ENCODE measurements around the gene DEPP1. TPM values are rescaled to one million over a fixed set of nuclear protein-coding genes. Genes with fewer than 3 reads are reported as not detected.

Gene DEPP1
- total and polyA plus RNA-seq, 2 of the 13 experiments (the other 11 are each of a cell fraction or from before 2014, with no cell fraction given): 14.8 to 270 TPM

DNA sequence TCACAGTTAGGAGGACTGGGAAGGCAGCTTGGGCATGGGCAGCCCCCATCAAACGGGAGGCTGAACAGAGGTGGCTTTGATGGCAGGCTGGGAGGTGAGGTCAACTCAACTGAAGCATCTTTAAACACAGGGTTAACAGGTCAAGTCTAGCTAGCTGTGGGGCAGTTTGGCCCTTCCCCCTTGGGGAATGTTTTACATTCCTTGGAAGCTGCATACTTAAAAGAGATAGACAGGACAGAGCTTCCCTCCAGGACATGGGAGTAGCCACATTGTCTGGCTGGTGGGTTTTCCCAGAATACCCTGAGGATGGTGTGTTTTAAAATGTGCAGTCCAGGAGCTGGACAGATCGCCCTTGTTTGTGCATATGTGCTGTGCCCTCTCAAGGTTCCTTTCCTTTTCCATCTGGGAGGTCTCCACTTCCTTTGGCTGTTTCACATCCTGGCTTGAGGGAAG lies 25.8 kb downstream of the DEPP1 start:
- Histone ChIP-seq H3K4me3 (replicated peaks in 1 of 3; ENCODE audit: insufficient read depth in 1 of 3, low read depth in 2 of 3, low read length in 3 of 3) (no peak overlapping the region), H3K79me2 (ENCODE audit: insufficient read depth, low read length) (peaks cover 2% of the 10 kb centered on the region), H2AFZ (ENCODE audit: low read length) (no peak overlapping the region), H4K20me1 (ENCODE audit: insufficient read depth, low read length) (no peaks in the 10 kb centered on the region), H3K9ac (ENCODE audit: insufficient read depth, low read depth, low read length) (no peak overlapping the region; the same call in 1 of the 2 replicates), H3K9me3 (ENCODE audit: low read length) (no peaks in the 10 kb centered on the region), H3K4me1 (ENCODE audit: insufficient read depth, low read length) (peaks cover 80% of the 10 kb centered on the region), H3K27ac (ENCODE audit: extremely low read length, insufficient read depth, low read length) (peak overlapping the region; percentile 50), H3K4me2 (ENCODE audit: low read depth, low read length) (peak overlapping the region; percentile 46), H3K27me3 (ENCODE audit: control insufficient read depth in 1 of 2, insufficient read depth in 2 of 2, low read length in 2 of 2) (no peaks in the 10 kb centered on the region), H3K36me3 (replicated peaks in 1 of 2; ENCODE audit: control insufficient read depth in 1 of 2, insufficient read depth in 2 of 2, low read length in 2 of 2) (0 out of 5 replicates have a peak, but pooled peaks cover 0 to 6% of the 10 kb centered on the region in 2 experiments)
- intact Hi-C loops (cut with micrococcal nuclease; ENCODE audit: unreplicated experiment) (loop anchor here (5.0 kb wide), 1 partner anchor 696 kb away; no protein-coding TSS in a partner anchor), in situ Hi-C loops (cut with HindIII; ENCODE audit: extremely low pct_ligation_motif_present, low pct_unique_long_range_greater_than_20kb) (loop anchor here (25.0 kb wide), 1 partner anchor 1541 kb away; the partner anchor contains the start of gene HNRNPF)
- POLR2A ChIA-PET: interaction anchor here (0.8 to 2.8 kb wide), 10 partner anchors 8 to 43 kb away, joined by 3 to 25 read pairs (median 6); partner anchors contain the start of gene DEPP1
- CTCF ChIA-PET (ENCODE audit: low intra/inter-chr PET ratio, low total read pairs): interaction anchor here (0.7 kb wide), 1 partner anchor 23 kb away, joined by 3 read pairs; no protein-coding TSS in a partner anchor
- ATAC-seq (peak; percentile 75), FAIRE-seq (peak; percentile 88), DNase-seq (ENCODE audit: low spot score) (peak; percentile 92)
- WGBS (ENCODE audit: low lambda C conversion rate): 22% methylated on average over 2 of the region's 2 CpGs
- TSS peak; percentile 10 for BruUV-seq (replicated peaks)
- TF ChIP-seq TARDBP (CRISPR knock-in tag; IDR thresholded peaks at IDR 0.05): peak; percentile 23; the same call in 1 of the 2 replicates
- TF ChIP-seq, protein P1, sequence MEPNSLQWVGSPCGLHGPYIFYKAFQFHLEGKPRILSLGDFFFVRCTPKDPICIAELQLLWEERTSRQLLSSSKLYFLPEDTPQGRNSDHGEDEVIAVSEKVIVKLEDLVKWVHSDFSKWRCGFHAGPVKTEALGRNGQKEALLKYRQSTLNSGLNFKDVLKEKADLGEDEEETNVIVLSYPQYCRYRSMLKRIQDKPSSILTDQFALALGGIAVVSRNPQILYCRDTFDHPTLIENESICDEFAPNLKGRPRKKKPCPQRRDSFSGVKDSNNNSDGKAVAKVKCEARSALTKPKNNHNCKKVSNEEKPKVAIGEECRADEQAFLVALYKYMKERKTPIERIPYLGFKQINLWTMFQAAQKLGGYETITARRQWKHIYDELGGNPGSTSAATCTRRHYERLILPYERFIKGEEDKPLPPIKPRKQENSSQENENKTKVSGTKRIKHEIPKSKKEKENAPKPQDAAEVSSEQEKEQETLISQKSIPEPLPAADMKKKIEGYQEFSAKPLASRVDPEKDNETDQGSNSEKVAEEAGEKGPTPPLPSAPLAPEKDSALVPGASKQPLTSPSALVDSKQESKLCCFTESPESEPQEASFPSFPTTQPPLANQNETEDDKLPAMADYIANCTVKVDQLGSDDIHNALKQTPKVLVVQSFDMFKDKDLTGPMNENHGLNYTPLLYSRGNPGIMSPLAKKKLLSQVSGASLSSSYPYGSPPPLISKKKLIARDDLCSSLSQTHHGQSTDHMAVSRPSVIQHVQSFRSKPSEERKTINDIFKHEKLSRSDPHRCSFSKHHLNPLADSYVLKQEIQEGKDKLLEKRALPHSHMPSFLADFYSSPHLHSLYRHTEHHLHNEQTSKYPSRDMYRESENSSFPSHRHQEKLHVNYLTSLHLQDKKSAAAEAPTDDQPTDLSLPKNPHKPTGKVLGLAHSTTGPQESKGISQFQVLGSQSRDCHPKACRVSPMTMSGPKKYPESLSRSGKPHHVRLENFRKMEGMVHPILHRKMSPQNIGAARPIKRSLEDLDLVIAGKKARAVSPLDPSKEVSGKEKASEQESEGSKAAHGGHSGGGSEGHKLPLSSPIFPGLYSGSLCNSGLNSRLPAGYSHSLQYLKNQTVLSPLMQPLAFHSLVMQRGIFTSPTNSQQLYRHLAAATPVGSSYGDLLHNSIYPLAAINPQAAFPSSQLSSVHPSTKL (CRISPR knock-in tag; IDR thresholded peaks at IDR 0.05): peak; percentile 71
- peak; percentile 45; the same call in 1 of the 2 replicates for TF ChIP-seq HDAC2 (CRISPR knock-in tag; IDR thresholded peaks at IDR 0.05)
- TF ChIP-seq, protein P2, sequence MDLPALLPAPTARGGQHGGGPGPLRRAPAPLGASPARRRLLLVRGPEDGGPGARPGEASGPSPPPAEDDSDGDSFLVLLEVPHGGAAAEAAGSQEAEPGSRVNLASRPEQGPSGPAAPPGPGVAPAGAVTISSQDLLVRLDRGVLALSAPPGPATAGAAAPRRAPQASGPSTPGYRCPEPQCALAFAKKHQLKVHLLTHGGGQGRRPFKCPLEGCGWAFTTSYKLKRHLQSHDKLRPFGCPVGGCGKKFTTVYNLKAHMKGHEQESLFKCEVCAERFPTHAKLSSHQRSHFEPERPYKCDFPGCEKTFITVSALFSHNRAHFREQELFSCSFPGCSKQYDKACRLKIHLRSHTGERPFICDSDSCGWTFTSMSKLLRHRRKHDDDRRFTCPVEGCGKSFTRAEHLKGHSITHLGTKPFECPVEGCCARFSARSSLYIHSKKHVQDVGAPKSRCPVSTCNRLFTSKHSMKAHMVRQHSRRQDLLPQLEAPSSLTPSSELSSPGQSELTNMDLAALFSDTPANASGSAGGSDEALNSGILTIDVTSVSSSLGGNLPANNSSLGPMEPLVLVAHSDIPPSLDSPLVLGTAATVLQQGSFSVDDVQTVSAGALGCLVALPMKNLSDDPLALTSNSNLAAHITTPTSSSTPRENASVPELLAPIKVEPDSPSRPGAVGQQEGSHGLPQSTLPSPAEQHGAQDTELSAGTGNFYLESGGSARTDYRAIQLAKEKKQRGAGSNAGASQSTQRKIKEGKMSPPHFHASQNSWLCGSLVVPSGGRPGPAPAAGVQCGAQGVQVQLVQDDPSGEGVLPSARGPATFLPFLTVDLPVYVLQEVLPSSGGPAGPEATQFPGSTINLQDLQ (CRISPR knock-in tag; IDR thresholded peaks at IDR 0.05): 0 out of 2 replicates have a peak, but pooled peaks have one; percentile 33
- no peak for TF ChIP-seq ZFP36 (IDR thresholded peaks at IDR 0.05; ENCODE audit: borderline replicate concordance, low read depth, low read length, partially characterized antibody)
- peak; percentile 16 for TF ChIP-seq ASH2L (IDR thresholded peaks at IDR 0.05; ENCODE audit: insufficient read length, low read depth, low read length)
- peak; percentile 90 for TF ChIP-seq RARA (CRISPR knock-in tag; IDR thresholded peaks at IDR 0.05)
- TF ChIP-seq, protein P3, sequence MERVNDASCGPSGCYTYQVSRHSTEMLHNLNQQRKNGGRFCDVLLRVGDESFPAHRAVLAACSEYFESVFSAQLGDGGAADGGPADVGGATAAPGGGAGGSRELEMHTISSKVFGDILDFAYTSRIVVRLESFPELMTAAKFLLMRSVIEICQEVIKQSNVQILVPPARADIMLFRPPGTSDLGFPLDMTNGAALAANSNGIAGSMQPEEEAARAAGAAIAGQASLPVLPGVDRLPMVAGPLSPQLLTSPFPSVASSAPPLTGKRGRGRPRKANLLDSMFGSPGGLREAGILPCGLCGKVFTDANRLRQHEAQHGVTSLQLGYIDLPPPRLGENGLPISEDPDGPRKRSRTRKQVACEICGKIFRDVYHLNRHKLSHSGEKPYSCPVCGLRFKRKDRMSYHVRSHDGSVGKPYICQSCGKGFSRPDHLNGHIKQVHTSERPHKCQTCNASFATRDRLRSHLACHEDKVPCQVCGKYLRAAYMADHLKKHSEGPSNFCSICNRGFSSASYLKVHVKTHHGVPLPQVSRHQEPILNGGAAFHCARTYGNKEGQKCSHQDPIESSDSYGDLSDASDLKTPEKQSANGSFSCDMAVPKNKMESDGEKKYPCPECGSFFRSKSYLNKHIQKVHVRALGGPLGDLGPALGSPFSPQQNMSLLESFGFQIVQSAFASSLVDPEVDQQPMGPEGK (CRISPR knock-in tag; IDR thresholded peaks at IDR 0.05): peak; percentile 81
- peak; percentile 87 for TF ChIP-seq NR2F2 (IDR thresholded peaks at IDR 0.05; ENCODE audit: borderline replicate concordance, low read depth)
- no peak; the same call in 1 of the 2 replicates for TF ChIP-seq CEBPG (CRISPR knock-in tag; IDR thresholded peaks at IDR 0.05)
- 0 out of 2 replicates have a peak, but pooled peaks have one; percentile 44 for TF ChIP-seq HMG20B (CRISPR knock-in tag; conservative IDR thresholded peaks at IDR 0.05)
